Psoas muscle (tissue), 8 donors: ENCODE results near the gene DBNDD1. TPM values are rescaled to one million over a fixed set of nuclear protein-coding genes. Genes with fewer than 3 reads are reported as not detected.

Experiments
- ATAC-seq, 4 donors: fragments of 200-7000 bp; cut with Tn5 transposase; one replicate each; pipeline ENCODE4 v1.9.1; 2020; ENCODE audit warnings: moderate library complexity in 3 of 4, mild to moderate bottlenecking in 2 of 4
- DNase-seq, 2 donors: peaks; one replicate each; pipeline ENCODE4 v3.0.0-alpha.2; 2020
- H3K27ac ChIP-seq: fragments of 200-600 bp; one replicate; pipeline ENCODE4 v1.8.0; 2022
- H3K27me3 ChIP-seq, 3 donors: fragments of 200-600 bp in 1 of 3; one replicate each; pipeline versions ENCODE4 v1.6.1 to v1.8.0; 2013 to 2022; ENCODE audit warnings: low read length in 2 of 3, mild to moderate bottlenecking in 2 of 3, moderate library complexity in 1 of 3; ENCODE audit not compliant: insufficient read depth in 3 of 3
- H3K36me3 ChIP-seq, 2 donors: fragments of 200-600 bp in 1 of 2; one replicate each; pipeline versions ENCODE4 v1.6.1 to v1.8.0; 2013 to 2022; ENCODE audit warnings: low read depth in 1 of 2, mild to moderate bottlenecking in 1 of 2, moderate library complexity in 1 of 2; ENCODE audit not compliant: insufficient read depth in 1 of 2
- H3K4me1 ChIP-seq: fragments of 200-600 bp; one replicate; pipeline ENCODE4 v1.8.0; 2022
- H3K4me3 ChIP-seq: fragments of 200-600 bp; one replicate; pipeline ENCODE4 v1.8.0; 2022; ENCODE audit warnings: mild to moderate bottlenecking
- H3K9me3 ChIP-seq: fragments of 200-600 bp; one replicate; pipeline ENCODE4 v1.8.0; 2022
- WGBS, 3 donors: extraction: QIAGEN DNeasy Blood & Tissue Kit; methylation state at CpG; one replicate each; pipeline versions ENCODE4 v1.1.6 to v1.1.7; 2013; 5-methylcytosine and 5-hydroxymethylcytosine counted together
- intact Hi-C, 2 donors: fragments of 100-400 bp; cut with DNase I; formaldehyde crosslinking; loops; one replicate each; pipeline versions ENCODE4 v1.11.0 to v1.14.2; 2022
- polyA plus RNA-seq, 3 donors: library from polyadenylated mRNA; stranded (reverse); fragments of 200-250 nt; gene quantifications; one replicate each; pipeline ENCODE4 v1.2.3, GENCODE V29; 2013
- total RNA-seq, 4 donors: library from RNA; stranded (reverse); fragmentation: NEBNext Ultra II Directional in 2 of 4; extraction: Animal tissue kit (Norgen Biotek cat#: 25700) in 2 of 4; gene quantifications; one replicate each; pipeline versions ENCODE4 v1.2.1 to v1.2.4, GENCODE V29; 2021 to 2023
- TF ChIP-seq, protein P1 (sequence below): fragments of 200-600 bp; IDR thresholded peaks from one replicate; pipeline ENCODE4 v1.8.0; 2022; ENCODE audit warnings: antibody characterized with exemption
- donor health status: healthy with polysubstance abuse.
- donor health status: DM: no; HTN: no; CAD: no; lungs with moderate emphysema.
- donor health status: Bipolar disorder and iron deficiency.
- donor health status: healthy.
- donor health status: DM: yes; HTN: yes; CAD: no.
- donor health status: DM: no; HTN: no; CAD: no.
- donor health status: DM: no; HTN: no; CAD: no.
- donor health status: DM: yes; HTN: yes; CAD: no.

DBNDD1 gene
- total and polyA plus RNA-seq, 7 donors, result 14.1 to 37.8 (median 20.2) TPM

DNA sequence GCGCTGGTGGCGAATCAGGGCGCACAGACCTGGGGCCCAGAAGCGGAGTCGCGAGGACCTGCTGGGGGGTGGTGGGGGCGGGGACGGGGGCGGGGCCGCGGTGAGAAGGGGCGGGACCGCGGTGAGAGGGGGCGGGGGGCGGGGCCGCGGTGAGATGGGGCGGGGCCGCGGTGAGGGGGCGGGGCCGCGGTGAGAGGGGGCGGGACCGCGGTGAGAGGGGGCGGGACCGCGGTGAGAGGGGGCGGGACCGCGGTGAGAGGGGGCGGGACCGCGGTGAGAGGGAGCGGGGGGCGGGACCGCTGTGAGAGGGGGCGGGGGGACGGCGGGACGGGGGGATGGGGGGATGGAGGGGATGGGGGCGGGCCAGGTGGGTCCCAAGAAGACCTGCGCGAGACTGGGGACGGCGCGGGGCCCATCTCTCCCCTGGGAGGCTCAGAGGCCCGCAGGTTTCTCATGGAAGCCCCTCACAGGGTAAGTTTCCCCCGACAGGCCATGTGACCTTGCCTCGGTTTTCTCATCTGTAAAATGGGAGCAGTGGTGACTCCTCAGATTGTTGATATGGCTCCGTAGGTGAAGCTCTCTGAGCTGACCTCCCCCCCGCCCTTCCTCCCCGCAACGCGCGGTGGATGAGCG, 28.6 kb upstream of the DBNDD1 start:
- ATAC-seq, result peak; percentile 9 to 66 (median 58)
- WGBS, 3 donors, result 16 to 31% (median 26%) methylated on average over 20 to 52 of the region's 59 CpGs

DNA sequence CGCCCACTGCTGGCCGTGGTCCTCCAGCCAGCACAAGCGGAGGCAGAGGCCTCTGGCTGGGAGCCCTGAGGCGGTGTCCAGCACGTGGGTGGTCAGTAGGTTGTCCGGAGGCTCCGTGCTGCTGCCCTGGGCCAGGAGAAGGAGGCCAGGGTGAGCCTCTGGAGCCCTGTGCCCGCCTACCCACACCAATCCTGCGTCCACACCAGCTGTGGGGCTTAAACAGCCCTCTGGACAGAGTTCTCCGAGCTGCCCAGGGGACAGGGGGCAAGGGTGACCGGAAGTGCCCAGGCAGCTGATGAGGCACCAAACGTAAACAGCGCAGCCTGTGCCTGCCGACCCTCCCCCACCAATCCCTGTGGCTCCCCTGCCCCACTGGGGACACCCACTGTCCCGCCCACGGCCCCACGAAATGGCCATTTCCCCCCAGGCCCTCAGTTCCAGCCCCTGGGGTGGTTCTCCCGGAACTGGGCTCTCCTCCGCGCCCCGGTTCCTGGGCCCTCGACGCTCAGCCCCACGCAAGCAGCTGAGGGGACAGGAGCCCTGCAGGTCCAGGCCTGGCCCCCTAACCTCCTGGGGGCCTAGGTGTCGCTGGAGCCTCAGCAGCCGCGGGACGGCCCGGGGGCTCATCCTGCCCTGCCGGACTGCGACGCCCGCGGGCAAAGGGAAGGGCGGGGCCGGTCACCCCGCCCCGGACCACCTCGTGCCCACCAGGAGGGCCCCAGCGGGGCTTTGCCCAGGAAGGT, 27.9 kb upstream of the DBNDD1 start:
- H3K4me1 ChIP-seq, result peaks cover 10% of the 10 kb centered on the region
- ATAC-seq, result peak; percentile 69 to 85 (median 81)

More for the DNA sequence above, 28.6 kb upstream of the DBNDD1 start:
- DNase-seq, result peak in 1 of 2 donors; percentile 52
- H3K27ac ChIP-seq, result no peak overlapping the region
- intact Hi-C loops, result no loop called here
- H3K4me1 ChIP-seq, result peaks cover 10% of the 10 kb centered on the region
- TF ChIP-seq, protein P1, sequence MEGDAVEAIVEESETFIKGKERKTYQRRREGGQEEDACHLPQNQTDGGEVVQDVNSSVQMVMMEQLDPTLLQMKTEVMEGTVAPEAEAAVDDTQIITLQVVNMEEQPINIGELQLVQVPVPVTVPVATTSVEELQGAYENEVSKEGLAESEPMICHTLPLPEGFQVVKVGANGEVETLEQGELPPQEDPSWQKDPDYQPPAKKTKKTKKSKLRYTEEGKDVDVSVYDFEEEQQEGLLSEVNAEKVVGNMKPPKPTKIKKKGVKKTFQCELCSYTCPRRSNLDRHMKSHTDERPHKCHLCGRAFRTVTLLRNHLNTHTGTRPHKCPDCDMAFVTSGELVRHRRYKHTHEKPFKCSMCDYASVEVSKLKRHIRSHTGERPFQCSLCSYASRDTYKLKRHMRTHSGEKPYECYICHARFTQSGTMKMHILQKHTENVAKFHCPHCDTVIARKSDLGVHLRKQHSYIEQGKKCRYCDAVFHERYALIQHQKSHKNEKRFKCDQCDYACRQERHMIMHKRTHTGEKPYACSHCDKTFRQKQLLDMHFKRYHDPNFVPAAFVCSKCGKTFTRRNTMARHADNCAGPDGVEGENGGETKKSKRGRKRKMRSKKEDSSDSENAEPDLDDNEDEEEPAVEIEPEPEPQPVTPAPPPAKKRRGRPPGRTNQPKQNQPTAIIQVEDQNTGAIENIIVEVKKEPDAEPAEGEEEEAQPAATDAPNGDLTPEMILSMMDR, result no peak
- peak overlapping the region; percentile 61 for H3K4me3 ChIP-seq
- no peaks in the 10 kb centered on the region for H3K9me3 ChIP-seq
- peaks cover 0 to 14% of the 10 kb centered on the region in 2 donors for H3K36me3 ChIP-seq
- H3K27me3 ChIP-seq, result no peaks in the 10 kb centered on the region

DNA sequence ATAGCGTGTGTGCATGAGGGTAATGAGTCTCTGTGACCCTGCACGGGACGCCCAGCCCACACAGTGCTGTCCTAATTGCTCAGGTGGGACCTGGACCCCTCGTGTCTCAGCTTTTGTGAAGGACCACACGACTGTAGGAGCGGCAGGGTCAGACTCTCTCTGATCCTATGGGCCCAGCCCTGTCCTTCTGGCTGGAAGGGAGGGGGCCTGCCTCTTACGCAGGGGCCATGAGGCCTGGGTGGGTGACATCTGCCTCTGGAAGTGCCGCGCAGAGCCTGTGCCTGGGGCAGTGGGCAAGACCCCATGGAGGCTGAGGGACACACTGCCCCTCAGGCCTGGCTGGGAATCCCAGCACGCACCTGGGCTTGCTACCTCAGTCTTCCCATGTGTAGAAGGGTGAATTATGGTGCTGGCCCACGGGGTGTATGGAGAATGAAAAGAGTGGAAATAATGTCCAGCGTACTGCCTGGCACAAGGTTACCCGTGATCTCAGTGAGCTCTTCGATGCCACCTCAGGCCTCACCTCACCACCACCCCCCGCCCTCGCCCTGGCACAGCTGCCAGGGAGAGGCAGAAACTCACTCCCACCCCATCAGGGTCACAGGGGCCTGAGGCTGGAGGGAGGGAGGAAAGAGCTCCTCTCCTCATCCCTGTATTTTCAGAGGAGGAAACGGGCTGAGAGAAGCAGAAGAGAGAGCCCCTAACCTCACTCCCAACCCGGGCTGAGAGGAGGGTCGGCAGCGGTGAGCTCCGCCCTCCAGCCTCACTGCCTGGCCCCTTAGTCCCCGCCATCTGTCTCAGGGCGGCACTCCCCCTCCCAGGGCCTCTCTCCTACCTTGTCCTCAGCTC, 27.1 kb upstream of the DBNDD1 start:
- ATAC-seq, result peak; percentile 6 to 10 (median 8)
- TF ChIP-seq, protein P1, result no peak
- DNase-seq, result peak in 1 of 2 donors; percentile 40
- peak overlapping the region; percentile 61 for H3K4me3 ChIP-seq
- intact Hi-C loops, result no loop called here
- H3K27me3 ChIP-seq, result no peaks in the 10 kb centered on the region
- H3K36me3 ChIP-seq, result peaks cover 0 to 26% of the 10 kb centered on the region in 2 donors
- no peaks in the 10 kb centered on the region for H3K9me3 ChIP-seq
- 38 to 40% (median 40%) methylated on average over 22 to 23 of the region's 23 CpGs for WGBS, 3 donors
- H3K4me1 ChIP-seq, result peaks cover 10% of the 10 kb centered on the region
- H3K27ac ChIP-seq, result peak overlapping the region; percentile 41

More for the DNA sequence above, 27.9 kb upstream of the DBNDD1 start:
- Histone ChIP-seq H3K36me3 (peaks cover 0 to 20% of the 10 kb centered on the region in 2 donors), H3K27ac (peak overlapping the region; percentile 41), H3K27me3 (no peaks in the 10 kb centered on the region), H3K9me3 (no peaks in the 10 kb centered on the region), H3K4me3 (peak overlapping the region; percentile 61)
- WGBS, 3 donors, result 1 to 3% (median 2%) methylated on average over 27 to 40 of the region's 40 CpGs
- intact Hi-C loops, result no loop called here
- DNase-seq, result peak; percentile 60 to 76
- TF ChIP-seq, protein P1, result no peak

DNA sequence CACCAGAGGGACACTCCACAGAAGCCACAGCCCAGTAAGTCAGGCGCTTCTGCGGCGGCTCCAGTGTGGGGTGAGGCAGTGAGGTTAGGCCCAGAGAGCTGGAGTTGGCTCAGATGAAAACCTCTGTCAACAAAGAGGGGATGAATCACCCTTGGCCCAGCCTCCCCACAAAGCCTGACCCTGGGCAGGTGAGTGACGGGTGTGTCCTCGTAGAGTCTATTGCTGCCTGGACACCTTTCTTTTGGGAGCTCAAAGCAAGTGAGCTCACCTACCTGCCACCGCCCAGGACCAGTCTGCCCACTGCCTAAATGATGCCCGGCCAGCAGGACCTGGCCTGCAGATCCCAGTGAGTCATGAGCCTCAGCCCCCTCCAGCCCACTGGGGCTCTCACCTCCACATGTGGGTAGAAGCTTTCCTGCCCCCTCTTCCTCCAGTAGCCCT, 24.9 kb upstream of the DBNDD1 start:
- DNase-seq (no peak), ATAC-seq (no peak)
- Histone ChIP-seq H3K36me3 (peaks cover 0 to 46% of the 10 kb centered on the region in 2 donors), H3K9me3 (no peaks in the 10 kb centered on the region), H3K27ac (no peak overlapping the region), H3K4me3 (no peak overlapping the region), H3K27me3 (no peaks in the 10 kb centered on the region), H3K4me1 (peaks cover 10% of the 10 kb centered on the region)
- TF ChIP-seq, protein P1, result no peak
- intact Hi-C loops, result no loop called here
- WGBS, 3 donors, result 87 to 93% (median 92%) methylated on average over 7 of the region's 7 CpGs
